CD4-positive, alpha-beta T cell treated with Interleukin-10 for 1 hour (primary cell): ENCODE data around the gene SETD9.

Source experiments
- DNase-seq: peaks from one replicate; pipeline ENCODE4 v3.0.0-alpha.2; 2020

The SETD9 gene

DNA sequence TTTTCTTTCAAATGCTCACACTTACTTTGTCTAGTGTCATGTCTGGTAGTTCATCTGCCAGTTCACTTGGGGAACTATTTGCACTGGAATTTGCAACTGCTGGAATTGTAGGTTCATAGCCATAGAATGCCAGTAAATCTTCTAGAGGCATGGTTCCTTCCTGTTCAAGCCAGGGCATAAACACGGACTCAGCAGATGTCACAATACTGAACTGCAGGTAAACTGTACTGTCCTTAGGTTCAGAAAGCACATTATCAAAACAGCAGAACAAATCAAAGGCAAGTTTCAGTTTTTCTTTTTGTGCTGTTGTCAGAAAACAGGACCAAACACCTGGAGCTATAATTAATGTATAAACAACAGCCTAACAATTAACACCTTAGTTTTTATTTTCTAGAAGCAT lies 29.5 kb downstream of the SETD9 start:
- no peak for DNase-seq

DNA sequence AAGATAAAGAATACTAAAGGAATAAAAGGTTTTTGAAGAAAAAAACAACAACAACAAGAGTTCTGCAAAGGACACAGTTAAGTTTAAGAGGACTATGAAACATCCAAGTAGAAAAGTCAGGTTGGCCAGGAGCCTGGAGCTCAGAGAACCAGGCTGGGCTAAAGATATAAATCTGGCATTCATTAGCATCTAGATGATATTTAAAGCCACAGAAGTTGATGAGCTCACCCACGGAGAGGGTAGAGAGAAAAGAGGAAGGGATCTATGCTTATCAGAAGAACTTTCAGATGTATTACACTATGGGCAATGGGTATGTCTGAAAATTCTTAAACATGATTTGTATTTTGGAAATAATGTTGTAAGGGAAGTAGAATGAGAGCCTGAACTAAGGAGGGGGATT lies 32.6 kb downstream of the SETD9 start:
- DNase-seq = no peak

- DNase-seq = no peak
These were observed 37.7 kb downstream of the SETD9 start for GRCh38 chr5:56947052-56947451.

- peak; percentile 44 for DNase-seq
These were observed 41.3 kb downstream of the SETD9 start for GRCh38 chr5:56950626-56951125.

- peak; percentile 19 for DNase-seq
These were observed 41.9 kb downstream of the SETD9 start for GRCh38 chr5:56951126-56951945.

DNA sequence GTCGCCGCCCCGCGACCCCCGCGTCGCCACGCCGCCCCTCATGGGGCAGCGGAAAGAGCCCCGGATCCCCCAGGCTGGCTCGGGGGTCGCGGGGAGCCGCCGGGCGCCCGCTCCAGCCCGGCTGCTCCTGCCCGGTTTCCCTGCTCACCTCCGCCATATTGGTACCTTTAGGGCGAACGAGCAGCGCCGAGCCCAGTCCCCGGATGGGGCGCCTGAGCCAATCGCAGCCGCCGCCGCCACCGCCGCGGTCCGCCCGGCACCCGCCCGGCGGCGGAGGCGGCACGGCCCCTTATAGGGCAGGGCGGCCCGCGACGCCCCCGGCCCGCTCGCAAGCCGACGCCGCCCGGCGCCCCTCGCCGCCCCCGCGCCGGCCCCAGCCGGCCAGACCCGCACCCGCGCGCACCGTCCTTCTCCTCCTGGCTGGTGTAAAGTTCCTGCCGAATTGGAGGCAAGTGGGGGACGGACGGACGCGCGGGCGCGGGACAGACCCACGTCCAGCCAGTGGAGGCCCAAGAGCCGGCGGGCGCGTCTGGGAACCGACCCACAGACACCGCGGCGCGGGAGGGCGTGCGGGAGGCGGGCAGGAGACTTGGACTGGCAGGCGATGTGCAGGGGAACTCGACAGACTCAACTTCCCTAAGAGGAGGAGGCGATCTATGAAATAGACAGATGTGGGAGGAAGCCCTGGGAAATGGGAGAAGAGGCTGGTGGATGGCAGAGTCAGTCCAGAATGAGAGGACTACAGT lies 42.7 kb downstream of the SETD9 start, which contains the start of gene MIER3:
Gene MIER3, minus strand, starts transcription at position 178 of the 746 bp plus-strand sequence. Its CDS starts 21 bp downstream, at position 157.
- peak; percentile 83 for DNase-seq

GRCh38 chr5:56954262-56954661 lies 44.9 kb downstream of the SETD9 start:
- no peak for DNase-seq

DNA sequence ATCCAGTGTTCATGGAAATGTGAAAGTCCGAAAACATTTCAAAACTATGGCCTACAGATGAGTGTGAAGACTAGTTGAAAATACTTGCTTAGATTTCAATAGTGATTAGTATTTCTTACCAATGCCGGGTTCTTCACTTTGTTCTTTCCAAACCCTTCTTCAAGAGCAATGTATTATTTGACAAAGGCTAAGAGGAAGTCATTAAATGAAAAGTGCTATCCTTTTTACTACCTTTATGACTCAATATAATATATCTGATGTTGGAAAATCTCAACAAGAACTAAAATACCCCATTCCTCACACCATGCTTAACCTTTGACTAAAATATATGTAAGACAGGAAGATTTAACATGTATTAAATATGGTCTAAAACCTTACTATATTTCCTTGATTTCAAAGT lies 49.2 kb downstream of the SETD9 start:
- DNase-seq = no peak

DNA sequence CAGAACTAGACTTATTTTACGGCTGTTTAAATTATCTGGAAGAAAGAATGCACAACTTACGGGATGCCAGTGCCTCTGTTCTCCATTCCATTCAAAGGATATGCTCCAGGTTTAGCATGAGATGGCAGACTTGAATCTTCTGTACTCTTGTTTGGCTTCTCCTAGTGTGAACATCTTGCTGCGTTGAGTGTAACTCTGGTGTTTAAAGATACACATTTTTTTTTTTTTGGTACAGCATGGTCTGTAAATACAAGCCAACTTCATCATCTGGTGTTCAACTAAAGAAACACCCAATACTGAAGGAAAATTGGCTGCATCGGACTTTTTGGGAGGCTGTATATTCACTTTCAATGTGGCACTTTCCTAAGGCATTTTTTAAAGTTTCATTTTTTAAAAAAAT lies 49.9 kb downstream of the SETD9 start:
- no peak for DNase-seq

DNA sequence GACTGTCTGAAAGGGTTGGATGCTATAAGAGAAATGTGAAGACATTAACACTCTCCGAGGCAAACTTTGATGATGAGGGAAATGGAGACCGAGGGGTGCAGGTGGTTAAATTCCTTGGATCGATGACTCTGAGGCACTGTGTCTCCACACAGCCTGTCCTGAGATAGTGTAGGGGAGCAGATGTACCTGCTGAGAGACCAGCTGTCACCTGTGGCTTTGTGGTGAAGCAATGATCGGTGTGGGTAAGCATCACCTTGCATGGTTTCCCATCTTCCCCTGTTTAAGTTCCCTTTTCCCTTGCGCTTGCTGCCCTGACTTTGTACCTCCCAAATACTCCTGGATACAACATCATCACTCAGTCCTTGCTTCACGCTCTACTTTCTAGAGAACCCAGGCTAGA lies 52.4 kb downstream of the SETD9 start:
- DNase-seq = no peak

DNA sequence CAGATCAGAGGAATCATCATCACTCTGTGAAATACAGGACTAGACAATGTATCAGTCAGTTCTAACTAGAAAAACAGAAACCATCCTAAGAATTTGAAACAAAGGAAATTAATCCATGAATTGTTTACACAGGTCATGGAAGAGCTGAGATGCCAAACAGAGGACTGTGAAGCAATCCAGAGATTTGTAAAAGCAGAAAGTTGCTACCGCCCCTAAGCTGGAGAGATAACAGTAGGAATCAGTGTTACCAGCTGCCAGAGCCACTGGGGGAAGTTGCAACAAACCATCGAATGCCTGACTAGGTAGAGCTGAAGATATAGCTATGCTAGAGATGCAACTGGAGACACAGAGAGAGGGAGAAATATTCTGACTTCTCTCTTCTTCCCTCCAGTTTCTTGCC lies 52.9 kb downstream of the SETD9 start:
- no peak for DNase-seq

GRCh38 chr5:56963246-56963645 lies 53.9 kb downstream of the SETD9 start:
- no peak for DNase-seq

DNA sequence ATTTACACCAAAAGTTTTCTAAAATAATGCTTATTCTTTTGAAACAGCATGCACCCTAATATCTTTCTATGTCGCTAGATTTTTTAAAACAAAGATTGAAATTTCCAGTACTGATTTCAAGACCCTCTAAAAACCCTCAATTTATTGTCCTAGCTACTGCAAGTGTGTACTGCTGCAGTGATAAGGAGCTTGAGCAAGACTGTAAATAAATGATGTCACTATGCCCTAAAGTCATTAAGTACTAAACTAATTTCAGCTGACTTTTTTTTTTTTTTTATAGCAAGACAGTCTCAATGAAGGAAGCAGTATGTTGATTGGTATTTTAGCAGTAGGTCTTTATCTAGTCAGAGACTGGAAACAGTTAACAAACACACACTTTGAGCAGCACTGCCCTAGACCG lies 54.8 kb downstream of the SETD9 start:
- no peak for DNase-seq
